Neuron (in vitro differentiated cells): ENCODE measurements around the gene NDUFAF8.

Experiments used
- H2AFZ ChIP-seq: one replicate; pipeline ENCODE4 v1.6.1; 2013; ENCODE audit warnings: low read depth, mild to moderate bottlenecking, inconsistent platforms, low read length, moderate library complexity
- H3K27me3 ChIP-seq: one replicate; pipeline ENCODE4 v1.6.1; 2013; ENCODE audit warnings: low read length; ENCODE audit not compliant: insufficient read depth
- H3K36me3 ChIP-seq: one replicate; pipeline ENCODE4 v1.6.1; 2013; ENCODE audit warnings: low read length; ENCODE audit not compliant: insufficient read depth
- H3K4me1 ChIP-seq: one replicate; pipeline ENCODE4 v1.6.1; 2013; ENCODE audit warnings: low read length; ENCODE audit not compliant: insufficient read depth
- H3K4me3 ChIP-seq: 2 replicates; pipeline ENCODE4 v1.5.1; 2013; ENCODE audit warnings: mild to moderate bottlenecking, low read length, moderate library complexity
- H3K9me3 ChIP-seq: one replicate; pipeline ENCODE4 v1.6.1; 2013; ENCODE audit warnings: low read length

NDUFAF8 gene, protein sequence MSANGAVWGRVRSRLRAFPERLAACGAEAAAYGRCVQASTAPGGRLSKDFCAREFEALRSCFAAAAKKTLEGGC

DNA sequence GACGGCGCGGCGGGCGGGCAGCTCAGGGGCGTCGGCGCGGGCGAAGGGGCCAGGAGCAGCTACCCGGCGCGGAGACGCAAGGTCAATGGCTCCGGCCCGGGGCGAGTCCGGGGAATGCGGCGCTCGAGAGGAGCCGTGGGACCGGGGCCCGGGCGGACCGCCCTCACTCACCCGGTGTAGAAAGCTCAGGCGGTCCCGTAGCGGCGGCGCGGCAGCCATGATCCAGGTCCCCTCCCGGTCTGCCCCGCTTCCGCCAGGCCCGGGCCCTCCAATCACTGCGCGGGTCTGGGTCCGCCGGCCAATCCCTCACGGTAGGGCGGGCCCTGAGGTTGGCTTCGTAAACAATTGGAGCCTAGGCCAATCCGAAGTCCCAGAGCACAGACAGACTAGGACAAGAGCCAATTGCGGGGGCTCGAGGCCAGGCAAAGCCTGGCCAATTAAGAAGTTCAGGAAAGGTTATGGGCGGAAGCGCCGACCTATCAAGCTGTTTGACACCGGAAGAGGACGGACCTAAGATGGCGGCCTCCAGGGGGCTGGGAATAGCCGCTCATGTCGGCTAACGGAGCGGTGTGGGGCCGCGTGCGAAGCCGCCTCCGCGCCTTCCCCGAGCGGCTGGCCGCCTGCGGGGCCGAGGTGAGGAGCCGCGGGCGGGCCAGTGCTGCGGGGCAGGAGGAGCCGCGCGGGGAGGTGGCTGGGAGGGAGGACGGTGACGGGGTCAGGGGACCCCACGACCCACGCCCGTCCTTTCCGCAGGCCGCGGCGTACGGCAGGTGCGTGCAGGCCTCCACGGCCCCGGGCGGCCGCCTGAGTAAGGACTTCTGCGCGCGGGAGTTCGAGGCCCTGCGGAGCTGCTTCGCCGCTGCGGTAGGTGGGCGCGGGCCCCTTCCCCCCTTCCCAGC lies at the start of gene NDUFAF8, which contains the start of gene TEPSIN:
TSS of gene NDUFAF8 (plus strand) at position 504 of the 899 bp plus-strand sequence. CDS start at position 550, 46 bp downstream.
TSS of gene TEPSIN (minus strand) at position 241 of the 899 bp plus-strand sequence. CDS start at position 219, 22 bp downstream.
- Histone ChIP-seq H3K9me3 (no peaks in the 10 kb centered on the region), H3K4me3 (peak within 1 kb of the TSS; percentile 90), H3K27me3 (no peaks in the 10 kb centered on the region), H2AFZ (peak within 1 kb of the TSS; percentile 33), H3K4me1 (peaks cover 22% of the 10 kb centered on the region), H3K36me3 (peaks cover 10% of the 10 kb centered on the region)

DNA sequence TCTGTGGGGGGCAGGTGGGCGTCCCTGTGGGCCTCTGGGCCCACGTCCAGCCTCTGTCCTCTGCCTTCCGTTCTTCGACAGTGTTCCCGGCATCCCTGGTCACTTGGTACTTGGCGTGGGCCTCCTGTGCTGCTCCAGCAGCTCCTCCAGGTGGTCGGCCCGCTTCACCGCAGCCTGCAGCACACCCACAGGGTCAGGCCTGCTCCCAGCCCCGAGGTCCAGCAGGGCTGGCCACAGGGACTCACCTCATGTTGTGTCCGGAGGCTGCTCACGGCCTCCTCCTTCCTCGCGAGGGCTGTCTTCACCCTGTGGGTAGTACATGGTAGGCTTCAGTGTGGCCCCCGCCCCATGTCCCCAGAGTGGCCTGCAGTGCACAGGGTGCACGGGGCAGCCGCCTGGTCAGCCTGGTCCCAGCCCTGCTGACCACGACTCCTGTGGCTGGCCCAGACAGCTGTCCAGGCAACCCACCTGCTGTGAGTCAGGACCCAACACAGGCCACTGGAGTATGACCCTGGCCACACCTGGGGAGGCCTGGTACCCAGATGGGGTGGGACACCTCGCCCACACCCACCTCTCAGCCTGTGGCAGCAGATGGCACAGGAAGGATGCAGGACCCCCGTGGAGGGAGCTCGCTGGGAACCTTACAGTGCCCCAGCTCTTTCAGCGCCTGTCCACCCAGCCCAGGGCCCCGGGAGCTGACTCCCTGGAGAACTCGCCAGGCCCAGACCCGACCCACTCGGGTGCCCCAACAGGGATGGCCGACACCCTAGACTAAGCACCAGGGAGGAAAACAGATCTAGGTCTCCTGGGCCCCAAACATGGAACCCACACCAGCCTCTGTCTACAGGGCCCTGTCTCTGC lies 49.2 kb upstream of the NDUFAF8 start:
- H2AFZ ChIP-seq: no peak overlapping the region
- H3K4me1 ChIP-seq: no peaks in the 10 kb centered on the region
- H3K36me3 ChIP-seq: peaks cover 53% of the 10 kb centered on the region
- H3K4me3 ChIP-seq: no peak overlapping the region
- no peaks in the 10 kb centered on the region for H3K9me3 ChIP-seq
- H3K27me3 ChIP-seq: no peaks in the 10 kb centered on the region

DNA sequence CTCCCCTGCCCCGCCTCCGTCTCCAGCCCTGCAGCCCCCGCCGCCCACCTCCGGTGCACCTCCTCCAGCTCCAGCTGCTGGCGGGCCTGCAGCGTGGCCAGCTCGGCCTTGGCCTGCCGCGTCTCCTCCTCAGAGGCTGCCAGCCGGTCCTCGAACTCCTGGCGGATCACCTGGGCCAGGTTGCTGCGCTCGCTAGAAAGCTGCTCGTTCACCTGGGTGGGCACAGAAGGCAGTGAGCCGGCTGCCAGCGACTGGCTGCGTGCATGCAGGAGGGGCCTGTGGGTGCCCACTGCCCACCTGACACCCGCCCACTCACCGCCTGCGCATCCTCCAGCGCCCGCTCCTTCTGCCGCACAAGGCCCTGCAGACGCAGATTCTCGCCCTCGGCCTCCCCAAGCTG lies 48.5 kb upstream of the NDUFAF8 start:
- Histone ChIP-seq H2AFZ (no peak overlapping the region), H3K27me3 (no peaks in the 10 kb centered on the region), H3K36me3 (peaks cover 60% of the 10 kb centered on the region), H3K4me1 (no peaks in the 10 kb centered on the region), H3K9me3 (no peaks in the 10 kb centered on the region), H3K4me3 (no peak overlapping the region)

DNA sequence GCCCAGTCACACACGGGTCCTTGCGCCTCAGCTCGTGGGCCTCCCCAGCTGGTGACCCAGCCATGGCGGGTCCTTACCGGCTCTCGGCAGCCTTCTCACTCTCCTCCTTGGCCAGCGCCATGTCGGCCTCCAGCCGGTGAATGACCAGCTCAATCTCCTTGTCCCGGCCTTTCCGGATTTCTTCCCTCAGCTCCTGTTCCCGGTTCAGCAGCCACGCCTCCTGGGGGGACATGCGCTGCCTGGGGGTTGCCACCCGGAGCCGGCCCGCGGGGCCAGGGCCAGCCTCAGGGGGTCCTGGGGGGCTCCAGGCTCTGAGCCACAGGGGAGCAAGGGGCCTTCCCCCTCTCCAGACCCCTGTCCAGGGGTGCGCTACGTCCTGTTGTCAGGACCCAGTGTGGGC lies 48.0 kb upstream of the NDUFAF8 start:
- H3K4me3 ChIP-seq: no peak overlapping the region
- no peaks in the 10 kb centered on the region for H3K9me3 ChIP-seq
- H3K4me1 ChIP-seq: no peaks in the 10 kb centered on the region
- H3K27me3 ChIP-seq: no peaks in the 10 kb centered on the region
- H3K36me3 ChIP-seq: peaks cover 65% of the 10 kb centered on the region
- no peak overlapping the region for H2AFZ ChIP-seq

DNA sequence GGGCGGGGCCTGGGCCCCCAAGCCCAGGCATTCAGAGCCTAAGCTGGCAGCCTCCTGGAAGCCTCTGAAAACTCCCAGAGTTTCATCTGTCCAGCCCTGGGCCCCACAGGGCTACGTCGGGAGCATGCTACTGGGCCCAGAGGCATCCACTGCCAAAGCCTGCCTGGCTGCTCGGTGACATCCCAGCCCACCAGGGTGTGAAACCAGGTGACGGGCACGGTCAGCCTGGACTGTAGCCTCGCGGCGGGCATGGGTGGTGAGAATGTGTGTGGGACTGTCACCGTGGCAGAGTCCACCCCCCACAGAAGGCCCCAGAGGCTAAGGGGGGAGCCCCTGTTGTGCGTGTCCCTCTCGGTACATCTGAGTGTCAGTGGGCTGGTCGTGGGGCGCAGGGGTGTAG lies 47.5 kb upstream of the NDUFAF8 start:
- H3K27me3 ChIP-seq: no peaks in the 10 kb centered on the region
- H3K36me3 ChIP-seq: peaks cover 70% of the 10 kb centered on the region
- no peak overlapping the region for H2AFZ ChIP-seq
- H3K4me1 ChIP-seq: no peaks in the 10 kb centered on the region
- H3K9me3 ChIP-seq: no peaks in the 10 kb centered on the region
- no peak overlapping the region for H3K4me3 ChIP-seq

DNA sequence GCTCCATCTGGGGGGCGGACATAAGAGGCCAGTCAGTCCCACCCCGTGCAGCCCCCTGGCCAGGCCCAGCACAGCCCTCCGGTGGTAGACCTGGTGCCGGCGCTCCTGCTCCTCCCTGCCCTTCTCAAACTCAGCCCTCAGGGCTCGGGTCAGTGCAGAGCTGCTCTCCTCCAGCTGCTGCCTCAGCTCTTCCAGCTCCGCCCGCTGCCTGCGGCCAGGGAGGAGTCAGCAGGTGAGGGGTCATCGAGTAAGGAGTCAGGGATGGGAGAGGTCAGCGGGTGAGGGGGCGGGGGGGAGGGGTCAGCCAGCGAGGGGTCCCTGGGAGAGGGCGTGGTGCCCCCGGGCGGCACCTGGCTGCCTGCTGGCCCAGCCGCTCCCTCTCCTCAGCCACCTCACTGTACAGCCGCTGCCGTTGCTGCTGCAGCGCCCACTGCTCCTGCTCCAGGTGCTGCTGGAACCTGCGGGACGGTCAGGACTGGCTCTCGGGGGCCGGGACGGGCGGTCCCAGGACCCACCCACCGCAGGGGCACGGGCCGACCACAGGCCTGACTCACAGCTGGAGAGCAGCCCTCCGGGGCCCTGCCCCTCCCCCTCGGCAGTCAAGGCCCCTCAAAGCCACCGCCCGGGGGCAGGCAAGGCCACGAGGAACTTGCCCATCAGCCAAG lies 46.6 kb upstream of the NDUFAF8 start:
- H3K9me3 ChIP-seq: no peaks in the 10 kb centered on the region
- H3K36me3 ChIP-seq: peaks cover 79% of the 10 kb centered on the region
- H2AFZ ChIP-seq: no peak overlapping the region
- no peaks in the 10 kb centered on the region for H3K27me3 ChIP-seq
- H3K4me3 ChIP-seq: no peak overlapping the region
- H3K4me1 ChIP-seq: no peaks in the 10 kb centered on the region

DNA sequence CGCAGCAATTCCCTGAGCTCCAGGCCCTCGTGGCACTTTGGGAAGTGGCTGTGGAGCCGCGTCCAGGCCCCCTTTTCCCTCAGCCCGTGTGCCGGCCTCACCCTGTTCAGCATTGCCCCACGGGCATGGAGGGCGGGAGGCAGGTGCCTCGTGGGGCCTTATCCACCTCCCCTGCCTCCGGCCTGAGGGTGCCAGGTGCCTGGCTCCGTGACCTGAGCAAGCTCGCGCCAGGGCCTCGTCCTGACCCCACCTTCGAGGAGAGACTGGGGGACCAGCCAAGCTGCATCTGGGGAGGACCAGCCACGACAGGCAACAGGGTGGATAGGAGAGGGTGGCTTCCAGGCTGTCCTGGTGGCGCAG lies 46.1 kb upstream of the NDUFAF8 start:
- no peak overlapping the region for H3K4me3 ChIP-seq
- no peaks in the 10 kb centered on the region for H3K27me3 ChIP-seq
- no peaks in the 10 kb centered on the region for H3K9me3 ChIP-seq
- no peaks in the 10 kb centered on the region for H3K4me1 ChIP-seq
- peaks cover 84% of the 10 kb centered on the region for H3K36me3 ChIP-seq
- H2AFZ ChIP-seq: no peak overlapping the region

DNA sequence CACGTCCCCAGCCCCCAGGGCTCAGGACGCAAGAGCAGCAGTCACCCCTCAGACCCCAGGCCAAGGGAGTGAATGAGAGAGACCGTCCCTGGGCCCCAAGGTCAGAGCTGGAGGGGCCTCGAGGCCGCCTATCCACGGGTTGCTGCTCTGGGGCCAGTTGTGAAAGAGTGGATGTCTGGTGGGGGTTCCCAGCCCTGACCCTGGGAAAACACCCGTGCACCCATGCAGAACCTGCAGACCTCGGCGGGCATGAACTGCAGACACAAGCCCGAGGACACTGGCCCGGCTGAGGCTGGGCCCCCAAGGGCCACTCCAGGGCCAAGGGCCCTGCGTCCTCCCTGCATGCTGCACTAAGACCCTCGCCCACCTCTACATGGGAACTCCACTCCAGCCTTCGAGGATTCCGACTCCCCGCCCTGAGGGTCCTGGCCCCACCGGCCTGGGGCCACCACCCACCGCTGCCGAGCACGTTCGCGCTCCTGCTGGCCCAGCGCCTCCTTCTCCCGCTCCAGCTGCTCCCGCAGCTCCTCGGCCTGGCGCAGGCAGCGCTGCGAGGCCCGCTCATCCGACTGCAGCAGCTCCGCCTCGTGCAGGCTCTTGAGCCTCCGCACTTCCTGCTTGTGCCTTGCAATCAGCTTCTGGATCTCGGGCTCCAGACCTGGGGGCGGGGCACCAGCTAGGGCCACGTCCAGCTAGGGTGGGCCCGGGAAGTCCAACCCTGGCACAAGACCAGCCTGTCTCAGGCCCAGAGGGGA lies 45.5 kb upstream of the NDUFAF8 start:
- H3K27me3 ChIP-seq: no peaks in the 10 kb centered on the region
- no peaks in the 10 kb centered on the region for H3K9me3 ChIP-seq
- H3K4me1 ChIP-seq: no peaks in the 10 kb centered on the region
- H3K36me3 ChIP-seq: peaks cover 83% of the 10 kb centered on the region
- H2AFZ ChIP-seq: no peak overlapping the region
- no peak overlapping the region for H3K4me3 ChIP-seq

DNA sequence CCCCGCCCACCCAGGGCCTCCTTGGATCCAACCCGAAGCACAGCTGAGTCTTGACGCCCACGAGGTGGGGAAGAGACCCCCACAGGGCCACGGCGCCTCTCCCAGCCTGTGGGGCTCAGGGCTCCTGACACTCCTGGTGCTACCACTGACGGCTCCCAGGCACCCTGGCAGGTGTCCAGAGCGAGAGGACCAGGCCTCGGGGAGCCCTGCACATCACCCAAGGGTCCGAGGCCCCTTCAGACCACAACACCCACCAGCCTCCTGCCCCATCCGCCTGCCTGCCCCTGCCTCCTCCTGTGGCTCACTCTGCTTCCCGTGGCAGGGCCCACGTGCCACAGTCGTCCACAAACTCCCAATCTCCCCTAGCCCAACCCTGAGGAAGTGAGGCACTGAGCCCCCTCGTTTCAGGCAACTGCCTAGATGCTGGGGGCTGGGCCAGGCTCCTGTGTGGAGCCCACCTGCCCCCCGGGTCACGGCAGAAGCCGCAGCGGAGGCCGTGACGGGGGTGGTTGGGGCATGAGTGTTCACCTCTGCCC lies 44.8 kb upstream of the NDUFAF8 start:
- Histone ChIP-seq H3K27me3 (no peaks in the 10 kb centered on the region), H3K4me3 (no peak overlapping the region), H3K36me3 (peaks cover 83% of the 10 kb centered on the region), H3K4me1 (no peaks in the 10 kb centered on the region), H3K9me3 (no peaks in the 10 kb centered on the region), H2AFZ (no peak overlapping the region)

DNA sequence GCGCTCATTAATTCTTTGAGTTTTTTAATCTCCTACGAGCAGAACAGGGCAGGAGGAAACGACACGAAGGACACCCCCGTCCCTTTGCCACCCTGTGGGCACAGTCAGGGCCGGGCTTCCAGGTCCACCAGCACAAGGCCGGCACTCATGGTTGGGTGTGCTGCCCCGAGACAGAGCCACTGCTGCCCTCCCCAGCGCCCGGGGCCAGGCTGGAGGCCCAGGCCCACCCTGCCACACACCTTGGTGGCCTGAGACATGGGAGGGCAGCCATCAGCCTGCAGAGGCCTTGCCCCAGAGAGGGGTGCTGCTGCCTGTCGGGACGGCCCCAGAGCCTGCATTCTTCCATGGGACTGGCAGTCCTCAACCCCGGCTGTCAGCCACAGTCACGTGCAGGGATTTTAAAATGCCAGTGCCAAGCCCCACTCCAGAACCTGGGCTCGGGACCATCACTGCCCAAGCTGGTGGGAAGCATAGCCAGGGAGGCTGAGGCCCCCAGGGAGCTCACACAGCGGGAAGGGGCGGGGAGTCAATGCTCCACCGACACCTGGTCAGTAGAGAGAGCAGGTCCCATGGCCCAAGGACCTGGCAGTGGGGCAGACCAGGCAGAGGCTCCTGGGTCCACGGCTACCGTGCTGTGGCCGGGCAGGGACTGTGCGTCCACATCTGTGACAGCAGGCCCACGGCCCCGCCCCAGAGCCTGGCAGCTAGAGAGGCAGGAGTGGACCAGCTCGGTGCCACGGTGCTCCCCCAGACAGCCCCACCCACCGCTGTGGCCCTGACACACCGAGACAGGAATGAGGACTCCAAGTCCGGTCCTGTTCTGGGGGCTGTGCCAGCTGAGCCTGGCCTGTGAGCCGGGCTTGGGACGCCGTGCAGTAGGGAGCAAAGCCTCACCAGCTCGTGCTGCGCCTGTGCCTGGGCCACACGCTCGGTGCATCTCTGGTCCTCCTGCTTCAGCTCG lies 43.9 kb upstream of the NDUFAF8 start:
- Histone ChIP-seq H3K36me3 (peaks cover 83% of the 10 kb centered on the region), H2AFZ (no peak overlapping the region), H3K9me3 (no peaks in the 10 kb centered on the region), H3K4me1 (no peaks in the 10 kb centered on the region), H3K27me3 (no peaks in the 10 kb centered on the region), H3K4me3 (no peak overlapping the region)

DNA sequence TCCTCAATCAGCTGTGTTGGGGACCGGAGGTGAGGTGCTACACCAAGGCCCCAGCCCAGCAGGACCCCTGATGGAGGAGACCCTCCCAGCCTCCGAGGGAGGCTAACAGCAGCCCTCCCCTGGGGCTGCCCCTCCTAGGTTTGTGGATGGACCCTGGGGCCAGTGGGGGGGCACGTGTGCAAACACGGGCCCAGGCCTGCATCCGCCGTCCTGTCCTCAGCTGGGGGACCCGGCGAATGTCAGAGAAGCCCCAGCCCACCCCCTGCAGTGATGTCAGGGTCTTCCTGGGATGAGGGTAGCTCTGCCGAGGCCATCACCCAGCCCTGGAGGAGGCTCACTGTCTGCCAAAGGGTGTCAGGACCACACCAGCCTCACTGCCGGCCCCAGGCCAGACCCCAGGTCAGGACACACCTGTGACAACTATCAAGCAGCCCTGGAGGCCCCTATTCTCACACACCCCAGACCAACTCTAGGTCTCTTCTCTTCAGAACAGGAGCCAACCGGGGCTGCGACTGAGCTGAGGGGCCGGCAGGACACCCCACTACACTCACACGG lies 43.1 kb upstream of the NDUFAF8 start:
- Histone ChIP-seq H3K4me1 (no peaks in the 10 kb centered on the region), H2AFZ (no peak overlapping the region), H3K27me3 (no peaks in the 10 kb centered on the region), H3K4me3 (no peak overlapping the region), H3K9me3 (no peaks in the 10 kb centered on the region), H3K36me3 (peaks cover 76% of the 10 kb centered on the region)
